MCF 10A (cell line): Measurements from ENCODE around the gene TRANK1. TPM values are rescaled to one million over a fixed set of nuclear protein-coding genes. Genes with fewer than 3 reads are reported as not detected.
"Not testable (repeated sequence)": the region's sequence is repeated elsewhere in the genome, so short reads cannot be mapped to it uniquely, and the experiment has no call there.

Experiments
- BruUV-seq: library from RNA; stranded (reverse); fragments of 400-500 nt; replicated peaks from 2 replicates; lab custom pipeline; 2021; lab: Mats Ljungman, UMichigan
- CTCF ChIA-PET: fragments of 300-600 bp; sonication (Branson Sonifier 250); formaldehyde crosslinking; extraction: SDS; loops from one replicate; lab custom pipeline; 2021; ENCODE audit warnings: antibody characterized with exemption, inconsistent platforms; lab: Yijun Ruan, JAX
- POLR2A ChIA-PET: fragments of 300-600, 350-650 bp; sonication (Branson Sonifier 250); formaldehyde crosslinking; extraction: SDS; loops from one replicate; lab custom pipeline; 2020; ENCODE audit warnings: antibody characterized with exemption, inconsistent platforms; lab: Yijun Ruan, JAX
- DNase-seq: peaks from one replicate; pipeline ENCODE4 v3.0.0-alpha.2; 2018; ENCODE audit not compliant: unreplicated experiment
- H3K27ac Mint-ChIP-seq: one replicate; pipeline ENCODE4 v1.8.0; 2022; ENCODE audit warnings: mild to moderate bottlenecking, low read depth, mixed read lengths; ENCODE audit not compliant: unreplicated experiment
- H3K27me3 Mint-ChIP-seq: one replicate; pipeline ENCODE4 v1.8.0; 2022; ENCODE audit warnings: mixed read lengths; ENCODE audit not compliant: insufficient read depth, unreplicated experiment
- H3K36me3 Mint-ChIP-seq: one replicate; pipeline ENCODE4 v1.8.0; 2022; ENCODE audit warnings: mild to moderate bottlenecking, moderate library complexity, mixed read lengths; ENCODE audit not compliant: insufficient read depth, unreplicated experiment
- H3K4me1 Mint-ChIP-seq: one replicate; pipeline ENCODE4 v1.8.0; 2022; ENCODE audit warnings: mixed read lengths; ENCODE audit not compliant: insufficient read depth, unreplicated experiment
- H3K4me3 Mint-ChIP-seq: one replicate; pipeline ENCODE4 v1.8.0; 2022; ENCODE audit warnings: mild to moderate bottlenecking, moderate library complexity, mixed read lengths; ENCODE audit not compliant: unreplicated experiment
- H3K9me3 Mint-ChIP-seq: one replicate; pipeline ENCODE4 v1.8.0; 2022; ENCODE audit warnings: mixed read lengths; ENCODE audit not compliant: unreplicated experiment
- intact Hi-C: fragments of 100-400 bp; cut with micrococcal nuclease; formaldehyde crosslinking; loops from 2 replicates; pipeline ENCODE4 v1.14.1; 2022
- total RNA-seq: library from RNA; stranded (reverse); gene quantifications from 2 replicates; pipeline ENCODE4 v1.2.3, GENCODE V29; 2022
- TF ChIP-seq, protein P1 (sequence below): fragments of 200-600 bp; IDR thresholded peaks from one replicate; pipeline ENCODE4 v1.8.0; 2022; ENCODE audit warnings: antibody characterized with exemption, mild to moderate bottlenecking; ENCODE audit not compliant: unreplicated experiment

Gene TRANK1
- total RNA-seq, 1 experiment from 2014 or later, result 4.7 TPM

DNA sequence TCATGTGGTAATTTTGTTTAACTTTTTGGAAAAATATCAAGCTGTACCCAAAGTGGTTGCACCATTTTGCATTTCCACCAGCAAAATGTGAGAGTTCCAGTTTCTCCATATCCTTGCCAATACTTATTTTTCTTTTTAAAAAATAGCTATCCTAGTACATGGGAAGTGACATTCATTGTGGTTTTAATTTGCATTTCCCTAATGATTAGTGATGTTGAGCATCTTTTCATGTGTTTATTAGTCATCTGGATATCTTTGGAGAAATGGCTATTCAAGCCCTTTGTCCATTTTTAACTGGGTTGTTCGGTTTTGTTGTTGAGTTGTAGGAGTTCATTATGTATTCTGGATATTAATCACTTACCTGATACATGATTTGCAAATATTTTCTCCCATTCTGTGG, 19.5 kb upstream of the TRANK1 start:
- Mint-ChIP-seq H3K36me3 (no peaks in the 10 kb centered on the region), H3K9me3 (no peaks in the 10 kb centered on the region)
- DNase-seq, result no peak

DNA sequence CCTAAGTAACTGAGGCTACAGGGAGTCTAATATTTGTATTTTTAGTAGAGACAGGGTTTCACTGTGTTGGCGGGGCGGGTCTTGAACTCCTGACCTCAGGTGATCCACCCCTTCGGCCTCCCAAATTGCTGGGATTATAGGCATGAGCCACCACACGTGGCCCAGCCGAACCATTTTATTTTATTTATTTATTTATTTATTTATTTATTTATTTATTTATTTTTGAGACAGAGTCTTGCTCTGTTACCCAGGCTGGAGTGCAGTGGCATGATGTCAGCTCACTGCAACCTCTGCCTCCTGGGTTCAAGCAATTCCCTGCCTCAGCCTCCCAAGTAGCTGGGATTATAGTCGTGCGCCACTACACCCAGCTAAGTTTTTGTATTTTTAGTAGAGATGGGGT, 18.2 kb upstream of the TRANK1 start:
- H3K4me3 Mint-ChIP-seq, intact Hi-C loops, H3K27me3 Mint-ChIP-seq, H3K9me3 Mint-ChIP-seq, H3K36me3 Mint-ChIP-seq, DNase-seq, H3K27ac Mint-ChIP-seq, H3K4me1 Mint-ChIP-seq, BruUV-seq: not testable (repeated sequence)
- POLR2A ChIA-PET, result interaction anchor here (0.7 kb wide), 1 partner anchor 15 kb away, joined by 6 read pairs; no protein-coding TSS in a partner anchor
- CTCF ChIA-PET, result interaction anchor here (0.6 to 1.2 kb wide), 3 partner anchors 28 to 214 kb away, joined by 3 to 5 read pairs (median 3); no protein-coding TSS in a partner anchor

More for the DNA sequence above, 19.5 kb upstream of the TRANK1 start:
- POLR2A ChIA-PET, result no interaction called here
- no peak overlapping the region for H3K27ac Mint-ChIP-seq
- intact Hi-C loops, result no loop called here
- CTCF ChIA-PET, result interaction anchor here (0.7 kb wide), 2 partner anchors 189 to 1997 kb away, joined by 3 to 4 read pairs; no protein-coding TSS in a partner anchor
- BruUV-seq, result no TSS peak
- H3K4me3 Mint-ChIP-seq, result no peak overlapping the region
- TF ChIP-seq, protein P1, sequence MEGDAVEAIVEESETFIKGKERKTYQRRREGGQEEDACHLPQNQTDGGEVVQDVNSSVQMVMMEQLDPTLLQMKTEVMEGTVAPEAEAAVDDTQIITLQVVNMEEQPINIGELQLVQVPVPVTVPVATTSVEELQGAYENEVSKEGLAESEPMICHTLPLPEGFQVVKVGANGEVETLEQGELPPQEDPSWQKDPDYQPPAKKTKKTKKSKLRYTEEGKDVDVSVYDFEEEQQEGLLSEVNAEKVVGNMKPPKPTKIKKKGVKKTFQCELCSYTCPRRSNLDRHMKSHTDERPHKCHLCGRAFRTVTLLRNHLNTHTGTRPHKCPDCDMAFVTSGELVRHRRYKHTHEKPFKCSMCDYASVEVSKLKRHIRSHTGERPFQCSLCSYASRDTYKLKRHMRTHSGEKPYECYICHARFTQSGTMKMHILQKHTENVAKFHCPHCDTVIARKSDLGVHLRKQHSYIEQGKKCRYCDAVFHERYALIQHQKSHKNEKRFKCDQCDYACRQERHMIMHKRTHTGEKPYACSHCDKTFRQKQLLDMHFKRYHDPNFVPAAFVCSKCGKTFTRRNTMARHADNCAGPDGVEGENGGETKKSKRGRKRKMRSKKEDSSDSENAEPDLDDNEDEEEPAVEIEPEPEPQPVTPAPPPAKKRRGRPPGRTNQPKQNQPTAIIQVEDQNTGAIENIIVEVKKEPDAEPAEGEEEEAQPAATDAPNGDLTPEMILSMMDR, result no peak
- H3K4me1 Mint-ChIP-seq, result peaks cover 4% of the 10 kb centered on the region
- no peaks in the 10 kb centered on the region for H3K27me3 Mint-ChIP-seq

DNA sequence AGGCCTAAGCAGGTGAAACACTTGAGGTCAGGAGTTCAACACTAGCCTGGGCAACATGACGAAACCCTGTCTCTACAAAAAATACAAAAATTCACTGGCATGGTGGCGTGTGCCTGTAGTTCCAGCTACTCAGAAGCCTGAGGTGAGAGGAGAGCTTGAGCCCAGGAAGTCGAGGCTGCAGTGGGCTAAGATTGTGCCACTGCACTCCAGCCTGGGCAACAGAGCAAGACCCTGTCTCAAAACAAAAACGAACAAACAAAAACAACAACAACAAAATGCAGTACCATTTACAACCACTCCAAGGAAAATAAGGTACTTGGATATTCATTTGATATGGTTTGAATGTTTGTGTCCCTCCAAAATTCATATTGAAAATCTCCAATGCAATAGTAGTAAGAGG, 15.6 kb upstream of the TRANK1 start:
- DNase-seq, result no peak
- TF ChIP-seq, protein P1, result no peak
- peaks cover 11% of the 10 kb centered on the region for H3K4me1 Mint-ChIP-seq
- ChIA-PET POLR2A (no interaction called here), CTCF (interaction anchor here (0.7 to 5.6 kb wide), 8 partner anchors 9 to 233 kb away, joined by 3 to 126 read pairs (median 25); no protein-coding TSS in a partner anchor)
- H3K27ac Mint-ChIP-seq, result no peak overlapping the region
- no peak overlapping the region for H3K4me3 Mint-ChIP-seq
- H3K9me3 Mint-ChIP-seq, result no peaks in the 10 kb centered on the region
- no peaks in the 10 kb centered on the region for H3K27me3 Mint-ChIP-seq
- peaks cover 4% of the 10 kb centered on the region for H3K36me3 Mint-ChIP-seq
- intact Hi-C loops, result no loop called here
- BruUV-seq, result no TSS peak

DNA sequence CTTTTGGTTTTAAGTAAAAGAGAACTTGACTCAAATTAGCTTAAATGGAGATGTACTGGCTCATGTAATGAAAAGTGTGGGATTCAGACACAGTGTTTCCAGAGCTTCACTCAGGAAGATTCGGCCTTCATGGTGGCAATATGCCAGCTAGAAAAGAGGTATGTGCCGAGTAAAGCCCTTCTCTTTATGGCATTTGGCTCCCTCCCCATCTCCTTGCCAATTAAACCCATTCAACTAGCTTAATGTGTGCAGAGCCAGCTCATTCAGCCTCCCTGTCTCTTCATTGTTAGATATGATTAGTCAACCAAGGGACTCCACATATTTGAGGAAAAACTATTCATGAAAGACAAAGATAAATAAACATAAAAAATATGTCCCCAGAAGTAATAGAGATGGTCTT, 15.0 kb upstream of the TRANK1 start:
- DNase-seq, result no peak
- Mint-ChIP-seq H3K27me3 (no peaks in the 10 kb centered on the region), H3K4me1 (peaks cover 11% of the 10 kb centered on the region), H3K36me3 (peaks cover 4% of the 10 kb centered on the region), H3K9me3 (no peaks in the 10 kb centered on the region), H3K4me3 (no peak overlapping the region), H3K27ac (no peak overlapping the region)
- intact Hi-C loops, result loop anchor here (10.0 kb wide), 1 partner anchor 995 kb away; no protein-coding TSS in a partner anchor
- no TSS peak for BruUV-seq
- POLR2A ChIA-PET, result interaction anchor here (3.0 to 3.4 kb wide), 2 partner anchors 14 to 33 kb away, joined by 9 to 32 read pairs; partner anchors contain the start of genes EPM2AIP1 and MLH1
- CTCF ChIA-PET, result interaction anchor here (0.6 to 5.6 kb wide), 19 partner anchors 10 to 889 kb away, joined by 3 to 126 read pairs (median 9); no protein-coding TSS in a partner anchor
- TF ChIP-seq, protein P1, result no peak
